Thyroid gland (tissue), 4 donors: ENCODE measurements around the gene DIS3L2.

Experiments used
- POLR2A ChIP-seq, 2 donors: fragments of 450-650 bp; IDR thresholded peaks; one replicate each; pipeline ENCODE4 v1.6.1; 2017; ENCODE audit warnings: antibody characterized with exemption in 2 of 2, mild to moderate bottlenecking in 2 of 2, moderate library complexity in 1 of 2
- TF ChIP-seq, protein P1 (sequence below), 6 experiments: fragments of 200-600 bp in 3 of 6; fragments of 450-650 bp in 3 of 6; sonication (generic) in 3 of 6; IDR thresholded peaks; one replicate each; pipeline ENCODE4 v1.5.1; 2016 to 2019; ENCODE audit warnings: antibody characterized with exemption in 6 of 6, mild to moderate bottlenecking in 2 of 6, inconsistent platforms in 1 of 6, moderate library complexity in 1 of 6

GRCh38 chr2:232385660-232386489 is 424.4 kb downstream of the DIS3L2 start:
- TF ChIP-seq, protein P1, sequence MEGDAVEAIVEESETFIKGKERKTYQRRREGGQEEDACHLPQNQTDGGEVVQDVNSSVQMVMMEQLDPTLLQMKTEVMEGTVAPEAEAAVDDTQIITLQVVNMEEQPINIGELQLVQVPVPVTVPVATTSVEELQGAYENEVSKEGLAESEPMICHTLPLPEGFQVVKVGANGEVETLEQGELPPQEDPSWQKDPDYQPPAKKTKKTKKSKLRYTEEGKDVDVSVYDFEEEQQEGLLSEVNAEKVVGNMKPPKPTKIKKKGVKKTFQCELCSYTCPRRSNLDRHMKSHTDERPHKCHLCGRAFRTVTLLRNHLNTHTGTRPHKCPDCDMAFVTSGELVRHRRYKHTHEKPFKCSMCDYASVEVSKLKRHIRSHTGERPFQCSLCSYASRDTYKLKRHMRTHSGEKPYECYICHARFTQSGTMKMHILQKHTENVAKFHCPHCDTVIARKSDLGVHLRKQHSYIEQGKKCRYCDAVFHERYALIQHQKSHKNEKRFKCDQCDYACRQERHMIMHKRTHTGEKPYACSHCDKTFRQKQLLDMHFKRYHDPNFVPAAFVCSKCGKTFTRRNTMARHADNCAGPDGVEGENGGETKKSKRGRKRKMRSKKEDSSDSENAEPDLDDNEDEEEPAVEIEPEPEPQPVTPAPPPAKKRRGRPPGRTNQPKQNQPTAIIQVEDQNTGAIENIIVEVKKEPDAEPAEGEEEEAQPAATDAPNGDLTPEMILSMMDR (IDR thresholded peaks at IDR 0.05), result no peak
- no peak for TF ChIP-seq POLR2A (IDR thresholded peaks at IDR 0.05)
